ENCODE results near the gene KANSL1L. TPM values are rescaled to one million over a fixed set of nuclear protein-coding genes. Genes with fewer than 3 reads are reported as not detected.

Gene KANSL1L
- polyA plus RNA-seq, 1 of the 3 experiments (the other 2 are of a cell fraction) = 5.5 TPM

GRCh38 chr2:210072493-210072892, 98.7 kb downstream of the KANSL1L start:
- no peaks in the 10 kb centered on the region for H3K9me3 ChIP-seq
- H3K9ac ChIP-seq = no peak overlapping the region
- no peak overlapping the region for H3K4me2 ChIP-seq
- no peak overlapping the region for H2AFZ ChIP-seq (ENCODE audit: low read depth)
- no peaks in the 10 kb centered on the region for H4K20me1 ChIP-seq (ENCODE audit: insufficient read depth)
- no peaks in the 10 kb centered on the region for H3K36me3 ChIP-seq (replicated peaks in 1 of 2; ENCODE audit: control insufficient read depth in 1 of 2, insufficient read depth in 2 of 2, low read length in 1 of 2)
- 66% methylated on average over 3 of the region's 5 CpGs for WGBS (ENCODE audit: low lambda C conversion rate)
- H3K9me2 ChIP-seq = no peaks in the 10 kb centered on the region
- POLR2A ChIA-PET = no interaction called here
- H3K79me2 ChIP-seq (ENCODE audit: insufficient read depth) = no peaks in the 10 kb centered on the region
- CTCF ChIA-PET = interaction anchor here (0.6 to 1.9 kb wide), 5 partner anchors 22 to 124 kb away, joined by 3 to 7 read pairs (median 3); no protein-coding TSS in a partner anchor
- no peak overlapping the region for H3K4me3 ChIP-seq (ENCODE audit: low read depth in 2 of 2, low read length in 1 of 2)
- no peak for DNase-seq
- H3F3A ChIP-seq (replicated peaks; ENCODE audit: insufficient read depth) = peaks cover 3% of the 10 kb centered on the region
- H3K4me1 ChIP-seq (ENCODE audit: control insufficient read depth in 1 of 2, insufficient read depth in 2 of 2, low read depth in 1 of 2, low read length in 1 of 2) = no peaks in the 10 kb centered on the region
- TF ChIP-seq FOXJ3 (CRISPR knock-in tag; IDR thresholded peaks at IDR 0.05) (no peak), POLR2AphosphoS5 (IDR thresholded peaks at IDR 0.05; ENCODE audit: low read depth, low read length) (no peak), EZH2phosphoT487 (IDR thresholded peaks at IDR 0.05; ENCODE audit: borderline replicate concordance, low read depth) (no peak), YY1 (IDR thresholded peaks at IDR 0.05; ENCODE audit: low read depth) (no peak), RXRA (IDR thresholded peaks at IDR 0.05; ENCODE audit: borderline replicate concordance, low read depth) (no peak), JUND (IDR thresholded peaks at IDR 0.05) (no peak), GABPA (IDR thresholded peaks at IDR 0.05; ENCODE audit: low read depth) (no peak), FOXM1 (IDR thresholded peaks at IDR 0.05; ENCODE audit: low read depth) (no peak), USF2 (IDR thresholded peaks at IDR 0.05; ENCODE audit: borderline replicate concordance, low read depth, low read length) (no peak), PBX3 (IDR thresholded peaks at IDR 0.05) (no peak), CTCF (IDR thresholded peaks at IDR 0.05) (no peak), MAX (IDR thresholded peaks at IDR 0.05; ENCODE audit: low read depth) (no peak), GATA2 (CRISPR knock-in tag; IDR thresholded peaks at IDR 0.05) (no peak), MXI1 (IDR thresholded peaks at IDR 0.05; ENCODE audit: low read depth, low read length) (no peak), ZBTB33 (IDR thresholded peaks at IDR 0.05; ENCODE audit: borderline replicate concordance, low read depth) (no peak), NFIC (IDR thresholded peaks at IDR 0.05; ENCODE audit: borderline replicate concordance) (no peak)
- H3K27me3 ChIP-seq (ENCODE audit: insufficient read depth) = no peaks in the 10 kb centered on the region
- no peak overlapping the region for H3K27ac ChIP-seq (ENCODE audit: low read depth in 2 of 2, low read length in 1 of 2)
